GM23248 (cell line): Measurements from ENCODE around the gene COL12A1.

Experiments used
- EZH2 ChIP-seq: fragments of 200-600 bp; sonication (generic); IDR thresholded peaks from 2 replicates; pipeline ENCODE4 v1.6.1; 2018; ENCODE audit warnings: antibody characterized with exemption, mild to moderate bottlenecking; ENCODE audit not compliant: insufficient read depth, poor library complexity, severe bottlenecking
- EZH2phosphoT487 ChIP-seq: fragments of 200-600 bp; sonication (generic); IDR thresholded peaks from 2 replicates; pipeline ENCODE4 v1.6.1; 2018; ENCODE audit warnings: antibody characterized with exemption, moderate library complexity, mild to moderate bottlenecking, low read depth; ENCODE audit not compliant: insufficient read depth

DNA sequence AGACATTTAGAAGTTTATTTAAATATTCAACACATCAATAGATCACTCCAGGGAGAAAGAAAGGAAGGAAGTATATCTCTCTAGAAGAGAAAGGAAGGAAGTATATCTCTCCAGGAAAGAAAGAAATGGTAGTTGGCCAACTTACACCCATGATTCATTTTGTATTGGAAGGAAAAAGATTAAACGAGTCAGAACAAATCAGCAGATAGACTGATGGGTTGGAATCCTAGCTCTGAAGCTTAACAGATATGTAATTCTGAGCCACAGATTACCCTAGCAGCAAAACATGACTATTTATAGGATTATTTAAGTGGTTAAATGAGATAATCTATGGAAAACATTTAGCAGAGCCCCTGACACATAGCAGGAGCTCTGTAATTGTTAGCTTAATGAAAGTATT, 27.1 kb downstream of the COL12A1 start:
- TF ChIP-seq EZH2phosphoT487 (no peak), EZH2 (no peak)
